Omental fat pad (tissue), 4 donors: ENCODE results near the gene CTSC. TPM values are rescaled to one million over a fixed set of nuclear protein-coding genes. Genes with fewer than 3 reads are reported as not detected.
"Not testable (repeated sequence)": the region's sequence is repeated elsewhere in the genome, so short reads cannot be mapped to it uniquely, and the experiment has no call there.

Source experiments
- ATAC-seq: fragments of 150-250 bp; one replicate; pipeline ENCODE4 v1.9.1; 2016; ENCODE audit warnings: mild to moderate bottlenecking, moderate library complexity; ENCODE audit not compliant: low FRiP score
- DNase-seq: peaks from one replicate; pipeline ENCODE4 v3.0.0-alpha.2; 2019; ENCODE audit warnings: low spot score
- CTCF ChIP-seq, 3 donors: fragments of 450-650 bp; IDR thresholded peaks; one replicate each; pipeline ENCODE4 v1.5.1; 2016 to 2017; ENCODE audit warnings: antibody characterized with exemption in 3 of 3, mild to moderate bottlenecking in 3 of 3, moderate library complexity in 2 of 3
- total RNA-seq, 4 donors: library from RNA; depleted of rRNA; stranded (reverse); fragments of >200 nt; gene quantifications; one replicate each; pipeline ENCODE4 v1.1.0, GENCODE V29; 2016

CTSC gene
- total RNA-seq, 4 donors from 2014 or later = 136 to 234 (median 166) TPM

DNA sequence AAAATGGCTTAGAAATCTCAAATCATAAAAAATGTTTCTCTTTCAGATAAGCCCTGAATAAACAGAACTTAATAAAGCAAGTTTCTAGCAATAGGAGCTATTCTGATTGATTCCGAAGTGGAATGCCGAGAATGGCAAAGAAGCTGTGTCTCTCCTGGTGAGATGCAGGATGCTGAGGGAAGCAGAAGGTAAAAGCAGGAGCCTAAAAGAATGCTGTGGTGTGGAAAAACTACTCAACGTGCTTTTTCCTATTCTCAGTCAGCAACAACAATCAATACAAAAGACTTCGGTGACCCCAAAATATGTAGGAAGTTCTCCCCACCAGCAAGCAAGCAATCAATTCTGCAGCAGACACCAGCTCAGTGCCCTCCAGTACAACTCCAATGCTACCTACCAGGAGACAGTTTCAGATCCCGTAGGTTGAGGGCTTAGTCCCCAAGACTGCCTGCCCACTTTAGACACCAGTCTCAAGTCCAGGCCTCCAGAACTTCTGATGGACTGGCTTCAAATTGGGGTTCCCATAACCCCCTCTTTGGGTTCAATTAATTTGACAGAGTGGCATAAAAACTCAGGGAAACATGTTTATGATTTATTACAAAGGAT lies 6.6 kb downstream of the CTSC start:
- DNase-seq (no peak), ATAC-seq (no peak)
- no peak for TF ChIP-seq CTCF (IDR thresholded peaks at IDR 0.05)

- DNase-seq = no peak
- no peak for ATAC-seq
- no peak for TF ChIP-seq CTCF (IDR thresholded peaks at IDR 0.05)
Measured at GRCh38 chr11:88329563-88330250, 7.8 kb downstream of the CTSC start.

DNA sequence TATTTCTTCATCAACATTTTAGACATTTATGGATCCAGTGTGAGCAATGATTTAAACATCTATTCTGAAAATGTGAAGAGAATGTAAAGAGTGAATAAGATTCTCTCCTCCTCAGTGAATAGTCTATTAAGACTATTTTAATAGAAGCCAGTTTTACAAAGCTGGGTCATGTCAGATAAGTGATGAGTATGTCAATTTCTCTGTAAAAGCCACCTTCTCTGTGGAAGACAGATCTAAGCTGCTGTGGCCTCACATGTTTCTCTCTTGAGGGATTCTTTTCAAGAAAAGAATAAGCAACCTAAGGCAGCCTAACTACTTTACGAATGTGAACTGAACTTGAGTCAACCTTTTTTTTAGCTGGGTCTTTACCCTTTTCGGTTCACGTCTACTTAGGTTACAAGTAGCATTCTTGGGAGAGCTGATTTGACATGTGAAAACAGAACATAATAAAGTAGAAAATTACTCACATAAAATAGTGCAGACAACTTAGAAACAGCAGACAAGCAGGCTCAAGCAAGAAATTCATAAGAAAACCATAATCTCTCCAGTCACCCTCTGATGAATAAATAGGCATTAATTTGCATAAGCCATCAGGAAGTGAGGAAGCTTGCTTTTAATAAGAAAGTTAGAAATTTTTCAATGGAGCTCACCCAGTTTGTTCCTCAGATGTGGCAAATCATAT lies 9.9 kb downstream of the CTSC start:
- no peak for TF ChIP-seq CTCF (IDR thresholded peaks at IDR 0.05)
- no peak for DNase-seq
- ATAC-seq = no peak

DNA sequence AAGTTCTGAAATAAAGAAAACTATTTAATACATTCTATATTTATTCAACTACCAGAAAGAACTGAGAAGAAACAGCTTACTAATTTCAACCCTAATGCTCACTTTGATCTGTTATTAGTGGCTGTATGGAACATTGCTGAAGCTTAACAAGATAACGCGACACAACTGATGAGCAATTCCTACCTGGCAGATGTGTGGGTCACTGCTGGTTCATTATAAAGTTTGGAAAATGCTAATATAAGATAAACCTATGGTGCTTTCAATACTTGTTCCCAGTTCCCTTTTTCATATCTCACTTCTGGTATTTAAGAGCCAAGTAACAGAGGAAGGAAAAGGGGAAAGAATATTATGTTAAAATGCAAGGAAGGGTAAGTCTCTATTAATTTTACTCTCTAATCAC lies 10.5 kb downstream of the CTSC start:
- ATAC-seq (no peak), DNase-seq (no peak)
- TF ChIP-seq CTCF (IDR thresholded peaks at IDR 0.05) = no peak

DNA sequence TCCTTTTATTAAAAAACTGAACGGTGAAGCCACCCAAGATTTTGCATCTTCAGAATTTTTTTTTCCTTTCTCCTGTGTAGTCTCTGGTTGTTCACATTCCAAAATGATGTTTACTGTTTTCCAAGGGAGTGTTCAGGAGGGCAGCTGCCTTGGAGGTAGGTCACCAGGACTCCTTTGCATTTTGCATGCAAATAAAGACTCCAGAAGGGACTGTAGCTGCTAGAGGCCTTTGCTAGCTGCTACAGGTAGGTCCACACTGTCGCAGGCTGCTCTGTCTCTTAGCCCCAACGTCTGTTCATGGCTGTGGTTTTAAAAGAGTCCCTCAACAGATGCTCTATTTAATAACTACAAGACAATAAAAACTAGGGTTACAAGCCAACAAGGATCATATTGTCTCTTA lies 11.4 kb downstream of the CTSC start:
- ATAC-seq = no peak
- no peak for TF ChIP-seq CTCF (IDR thresholded peaks at IDR 0.05)
- no peak for DNase-seq

- ATAC-seq = no peak
- DNase-seq = no peak
- TF ChIP-seq CTCF (IDR thresholded peaks at IDR 0.05) = no peak
Measured at GRCh38 chr11:88324562-88325345, 12.8 kb downstream of the CTSC start.

DNA sequence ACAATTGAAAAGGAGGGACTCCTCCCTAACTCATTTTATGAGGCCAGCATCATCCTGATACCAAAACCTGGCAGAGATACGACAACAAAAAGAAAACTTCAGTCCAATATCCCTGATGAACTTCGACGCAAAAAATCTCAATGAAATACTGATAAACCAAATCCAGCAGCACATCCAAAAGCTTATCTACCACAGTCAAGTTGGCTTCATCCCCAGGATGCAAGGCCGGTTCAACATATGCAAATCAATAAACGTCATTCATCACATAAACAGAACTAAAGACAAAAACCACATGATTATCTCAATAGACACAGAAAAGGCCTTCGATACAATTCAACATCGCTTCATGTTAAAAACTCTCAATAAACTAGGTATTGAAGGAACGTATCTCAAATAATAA lies 14.7 kb downstream of the CTSC start:
- ATAC-seq, DNase-seq: not testable (repeated sequence)

DNA sequence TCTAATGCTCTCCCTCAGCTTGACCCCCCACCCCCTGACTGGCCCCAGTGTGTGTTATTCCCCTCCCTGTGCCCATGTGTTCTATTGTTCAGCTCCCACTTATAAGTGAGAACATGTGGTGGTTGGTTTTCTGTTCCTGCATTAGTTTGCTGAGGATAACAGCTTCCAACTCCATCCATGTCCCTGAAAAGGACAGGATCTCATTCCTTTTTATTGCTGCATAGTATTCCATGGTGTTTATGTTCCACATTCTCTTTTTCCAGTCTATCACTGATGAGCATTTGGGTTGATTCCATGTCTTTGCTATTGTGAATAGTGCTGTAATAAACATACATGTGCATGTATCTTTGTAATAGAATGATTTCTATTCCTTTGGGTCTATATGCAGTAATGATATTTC lies 16.1 kb downstream of the CTSC start:
- not testable (repeated sequence) for DNase-seq, ATAC-seq
